K562 (cell line): ENCODE data around the gene COX20. TPM values are rescaled to one million over a fixed set of nuclear protein-coding genes. Genes with fewer than 3 reads are reported as not detected.

ENCODE experiments used
- ATAC-seq: fragments of 200-7000 bp; cut with Tn5 transposase; 3 replicates; pipeline ENCODE4 v1.9.1; 2020; ENCODE audit warnings: moderate library complexity
- BruUV-seq: library from RNA; stranded (reverse); fragments of 400-500 nt; replicated peaks from 2 replicates; lab custom pipeline; 2021; lab: Mats Ljungman, UMichigan
- CTCF ChIA-PET: fragments of 300-600 bp; formaldehyde crosslinking; extraction: SDS; loops from one replicate; lab custom pipeline; 2021; ENCODE audit warnings: low intra/inter-chr PET ratio; lab: Yijun Ruan, JAX
- POLR2A ChIA-PET: fragments of 300-600, 350-650 bp; sonication (Branson Sonifier 250); formaldehyde crosslinking; extraction: SDS; loops from one replicate; lab custom pipeline; 2021; ENCODE audit warnings: antibody characterized with exemption, inconsistent platforms; lab: Yijun Ruan, JAX
- DNase-seq, 4 experiments: peaks; one replicate each; pipeline versions ENCODE4 v3.0.0 to v3.0.0-alpha.2; 2011 to 2018; ENCODE audit warnings: low spot score in 3 of 4, mixed read lengths in 3 of 4; ENCODE audit errors: extremely low read depth in 1 of 4
- FAIRE-seq: peaks from 2 replicates; lab custom pipeline; 2011; peaks lifted over from hg19 to GRCh38; lab: Jason Lieb, UNC
- H2AFZ ChIP-seq: 2 replicates; pipeline ENCODE4 v1.6.0; 2011; ENCODE audit warnings: low read depth, low read length, control low read depth, inconsistent platforms
- H3K27ac ChIP-seq: fragments of 200-600 bp; 3 replicates; pipeline ENCODE4 v1.8.0; 2011; ENCODE audit warnings: low read depth, mild to moderate bottlenecking, control low read depth, inconsistent platforms, low read length, moderate library complexity, mixed read lengths; ENCODE audit errors: extremely low read depth
- H3K27me3 ChIP-seq, 2 experiments: fragments of 300-600 bp in 1 of 2; 2 replicates in 1 of 2; 3 replicates in 1 of 2; pipeline versions ENCODE4 v1.6.0 to v1.8.0; 2011; ENCODE audit warnings: inconsistent platforms in 2 of 2, low read length in 2 of 2, mild to moderate bottlenecking in 1 of 2, mixed read lengths in 1 of 2, moderate library complexity in 1 of 2; ENCODE audit not compliant: control insufficient read depth in 2 of 2, insufficient read depth in 2 of 2
- H3K36me3 ChIP-seq: fragments of 300-600 bp; 3 replicates; pipeline ENCODE4 v1.8.0; 2011; ENCODE audit warnings: mild to moderate bottlenecking, low read length, inconsistent platforms; ENCODE audit not compliant: control insufficient read depth, insufficient read depth
- H3K4me1 ChIP-seq, 2 experiments: fragments of 200-600 bp in 1 of 2; replicated peaks in 1 of 2; 2 replicates in 1 of 2; 3 replicates in 1 of 2; pipeline versions ENCODE4 v1.5.1 to v1.8.0; 2011; ENCODE audit warnings: inconsistent platforms in 2 of 2, low read length in 2 of 2, mild to moderate bottlenecking in 1 of 2, mixed read lengths in 1 of 2, moderate library complexity in 1 of 2; ENCODE audit not compliant: control insufficient read depth in 2 of 2, insufficient read depth in 2 of 2
- H3K4me2 ChIP-seq: 2 replicates; pipeline ENCODE4 v1.6.1; 2011; ENCODE audit warnings: low read length, control low read depth, inconsistent platforms, mixed read lengths; ENCODE audit not compliant: insufficient read depth
- H3K4me3 ChIP-seq: fragments of 200-600 bp; sonication (generic), shearing (Covaris generic); 2 replicates; pipeline ENCODE4 v1.5.1; 2016; ENCODE audit warnings: control low read depth, inconsistent platforms
- H3K79me2 ChIP-seq: fragments of 200-600 bp; 3 replicates; pipeline ENCODE4 v1.8.0; 2011; ENCODE audit warnings: low read length, inconsistent platforms; ENCODE audit not compliant: control insufficient read depth, insufficient read depth
- H3K9ac ChIP-seq, 2 experiments: 2 replicates each; pipeline versions ENCODE4 v1.6.0 to v1.6.1; 2011; ENCODE audit warnings: low read depth in 2 of 2, low read length in 2 of 2, control low read depth in 1 of 2, inconsistent platforms in 1 of 2, mild to moderate bottlenecking in 1 of 2, mixed read lengths in 1 of 2; ENCODE audit not compliant: insufficient read depth in 1 of 2
- H3K9me1 ChIP-seq: one replicate; pipeline ENCODE4 v1.6.0; 2011; ENCODE audit warnings: inconsistent platforms, mild to moderate bottlenecking, low read length, moderate library complexity; ENCODE audit not compliant: control insufficient read depth, insufficient read depth
- H3K9me3 ChIP-seq: replicated peaks from 2 replicates; pipeline ENCODE4 v1.5.1; 2011; ENCODE audit warnings: low read depth, low read length, inconsistent platforms; ENCODE audit not compliant: control insufficient read depth, insufficient read depth
- H4K20me1 ChIP-seq: replicated peaks from 2 replicates; pipeline ENCODE4 v1.6.1; 2011; ENCODE audit warnings: low read length, inconsistent platforms, mixed read lengths; ENCODE audit not compliant: control insufficient read depth, insufficient read depth
- KHSRP ChIP-seq: fragments of 450-650 bp; IDR thresholded peaks from 2 replicates; pipeline ENCODE4 v1.6.1; 2017
- ZEB2 ChIP-seq: fragments of 450-650 bp; IDR thresholded peaks from 2 replicates; pipeline ENCODE4 v1.6.1; 2016
- ZNF140 ChIP-seq: fragments of 250-450 bp; sonication (Bioruptor Pico); IDR thresholded peaks from 2 replicates; pipeline ENCODE4 v1.8.0; 2021; ENCODE audit warnings: moderate library complexity, mild to moderate bottlenecking, inconsistent platforms
- WGBS: fragments of 100-300 bp; shearing (Covaris generic); methylation state at CpG from one replicate; pipeline ENCODE4 v1.1.6; 2016; ENCODE audit warnings: low coverage, mixed read lengths; ENCODE audit not compliant: insufficient coverage; ENCODE audit errors: missing lambda C conversion rate; 5-methylcytosine and 5-hydroxymethylcytosine counted together
- in situ Hi-C: fragments of 300-500 bp; cut with MboI; formaldehyde crosslinking; loops from 4 replicates; pipeline ENCODE4 v1.15.0; 2018; ENCODE audit warnings: inconsistent platforms, mixed read lengths
- intact Hi-C: fragments of 100-400 bp; cut with micrococcal nuclease; formaldehyde crosslinking; loops from 2 replicates; pipeline ENCODE4 v1.14.2; 2022
- polyA plus RNA-seq, 8 experiments: library from polyadenylated mRNA; depleted of rRNA in 4 of 8; stranded (reverse) in 5 of 8; unstranded in 3 of 8; fragments of >200 nt; fragmentation: Nextera tagmentation in 2 of 8; fragmentation: Illumina TruSeq in 1 of 8; extraction: Ambion mirVana in 2 of 8; extraction: Trizol in 1 of 8; gene quantifications; 2 replicates each; pipeline versions ENCODE4 v1.2.1 to v1.2.3, GENCODE V29; 2011 to 2014; ENCODE audit warnings: inconsistent platforms in 1 of 8, missing spikeins in 1 of 8
- total RNA-seq, 7 experiments: library from RNA; depleted of rRNA in 6 of 7; stranded (reverse); fragments of >200 nt in 6 of 7; fragmentation: Illumina TruSeq in 2 of 7; extraction: Trizol in 2 of 7; gene quantifications; 2 replicates each; pipeline versions ENCODE4 v1.2.1 to v1.2.3, GENCODE V29; 2011 to 2021; ENCODE audit warnings: low replicate concordance in 1 of 7
- TF ChIP-seq, protein P1 (sequence below): fragments of 250-450 bp; sonication (Bioruptor Pico); IDR thresholded peaks from 2 replicates; pipeline ENCODE4 v1.8.0; 2021; ENCODE audit warnings: moderate library complexity, mild to moderate bottlenecking, inconsistent platforms
- TF ChIP-seq, protein P2 (sequence below): fragments of 250-450 bp; sonication (Bioruptor Pico); IDR thresholded peaks from 2 replicates; pipeline ENCODE4 v1.5.0; 2021; ENCODE audit warnings: mild to moderate bottlenecking, borderline replicate concordance

Gene COX20
- total and polyA plus RNA-seq, 9 of the 15 experiments (the other 6 are each of a cell fraction or from before 2014, with no cell fraction given): 41.5 to 192 (median 84.3) TPM

DNA sequence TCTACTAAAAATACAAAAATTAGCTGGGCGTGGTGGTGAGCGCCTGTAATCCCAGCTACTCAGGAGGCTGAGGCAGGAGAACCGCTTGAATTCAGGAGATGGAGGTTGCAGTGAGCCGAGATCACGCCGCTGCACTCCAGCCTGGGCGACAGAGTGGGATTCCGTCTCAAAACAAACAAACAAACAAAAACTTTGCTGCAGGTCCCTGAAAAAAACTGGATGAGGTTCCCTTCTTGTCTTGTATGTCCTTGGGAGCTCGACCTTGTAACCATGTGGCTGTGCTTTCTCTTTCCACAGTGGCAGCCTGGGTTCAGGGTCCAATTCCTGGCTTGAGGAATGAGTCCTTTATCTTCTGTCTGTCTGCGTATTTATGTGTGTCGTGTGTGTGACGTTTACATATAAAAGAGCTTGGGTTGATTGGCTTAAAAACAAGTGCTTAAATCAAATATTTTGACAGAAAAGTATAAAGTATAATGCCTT, 18.0 kb upstream of the COX20 start:
- POLR2A ChIA-PET: no interaction called here
- WGBS: 39% methylated on average over 10 of the region's 12 CpGs
- Histone ChIP-seq H3K27ac (no peak overlapping the region), H2AFZ (no peak overlapping the region), H3K9ac (no peak overlapping the region), H3K9me3 (no peaks in the 10 kb centered on the region), H3K4me2 (no peak overlapping the region), H3K27me3 (peaks cover 36 to 38% of the 10 kb centered on the region in 2 experiments), H3K4me3 (no peak overlapping the region), H3K9me1 (no peaks in the 10 kb centered on the region), H4K20me1 (no peaks in the 10 kb centered on the region), H3K36me3 (no peaks in the 10 kb centered on the region), H3K79me2 (no peaks in the 10 kb centered on the region), H3K4me1 (no peaks in the 10 kb centered on the region; a peak in 1 of 5 replicates)
- TF ChIP-seq ZNF140 (no peak), KHSRP (no peak)
- TF ChIP-seq, protein P1, sequence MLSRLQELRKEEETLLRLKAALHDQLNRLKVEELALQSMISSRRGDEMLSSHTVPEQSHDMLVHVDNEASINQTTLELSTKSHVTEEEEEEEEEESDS: no peak
- in situ Hi-C loops (no loop called here), intact Hi-C loops (no loop called here)
- ATAC-seq (no peak), FAIRE-seq (no peak), DNase-seq (no peak)
- no TSS peak for BruUV-seq
- CTCF ChIA-PET: no interaction called here

DNA sequence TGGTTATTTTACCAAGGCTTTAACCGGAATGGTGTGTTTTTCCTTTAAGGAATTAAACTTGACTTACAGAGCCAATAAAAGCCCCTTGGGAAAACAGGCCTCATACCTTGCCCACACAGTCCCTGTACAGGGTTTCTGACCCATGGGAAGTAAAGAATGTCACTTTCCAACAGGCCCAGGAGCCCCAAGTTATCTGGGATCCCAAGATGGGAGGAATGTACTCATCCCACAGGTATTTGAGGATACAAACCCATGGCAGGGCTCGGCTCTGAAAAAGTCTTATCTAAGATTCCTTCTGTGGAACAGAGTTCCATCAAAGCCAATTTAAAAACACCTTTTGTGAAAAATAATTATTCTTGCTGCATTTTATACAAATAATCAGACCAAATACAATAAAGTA, 15.3 kb upstream of the COX20 start:
- H3K27me3 ChIP-seq: peaks cover 26% of the 10 kb centered on the region in 2 experiments
- H3K9me3 ChIP-seq: no peaks in the 10 kb centered on the region
- no peak overlapping the region for H2AFZ ChIP-seq
- no peaks in the 10 kb centered on the region for H3K9me1 ChIP-seq
- ATAC-seq (no peak), DNase-seq (no peak), FAIRE-seq (no peak)
- POLR2A ChIA-PET: interaction anchor here (0.6 kb wide), 1 partner anchor 9 kb away, joined by 3 read pairs; no protein-coding TSS in a partner anchor
- BruUV-seq: no TSS peak
- CTCF ChIA-PET: no interaction called here
- H3K36me3 ChIP-seq: no peaks in the 10 kb centered on the region
- H3K9ac ChIP-seq: no peak overlapping the region
- no peak overlapping the region for H3K27ac ChIP-seq
- WGBS: 6% methylated on average over 2 of the region's 2 CpGs
- H3K4me1 ChIP-seq: no peaks in the 10 kb centered on the region; a peak in 1 of 5 replicates
- H4K20me1 ChIP-seq: no peaks in the 10 kb centered on the region
- H3K4me3 ChIP-seq: no peak overlapping the region
- no peak overlapping the region for H3K4me2 ChIP-seq
- no peaks in the 10 kb centered on the region for H3K79me2 ChIP-seq
- intact Hi-C loops: no loop called here
- in situ Hi-C loops: no loop called here
- TF ChIP-seq, protein P2, sequence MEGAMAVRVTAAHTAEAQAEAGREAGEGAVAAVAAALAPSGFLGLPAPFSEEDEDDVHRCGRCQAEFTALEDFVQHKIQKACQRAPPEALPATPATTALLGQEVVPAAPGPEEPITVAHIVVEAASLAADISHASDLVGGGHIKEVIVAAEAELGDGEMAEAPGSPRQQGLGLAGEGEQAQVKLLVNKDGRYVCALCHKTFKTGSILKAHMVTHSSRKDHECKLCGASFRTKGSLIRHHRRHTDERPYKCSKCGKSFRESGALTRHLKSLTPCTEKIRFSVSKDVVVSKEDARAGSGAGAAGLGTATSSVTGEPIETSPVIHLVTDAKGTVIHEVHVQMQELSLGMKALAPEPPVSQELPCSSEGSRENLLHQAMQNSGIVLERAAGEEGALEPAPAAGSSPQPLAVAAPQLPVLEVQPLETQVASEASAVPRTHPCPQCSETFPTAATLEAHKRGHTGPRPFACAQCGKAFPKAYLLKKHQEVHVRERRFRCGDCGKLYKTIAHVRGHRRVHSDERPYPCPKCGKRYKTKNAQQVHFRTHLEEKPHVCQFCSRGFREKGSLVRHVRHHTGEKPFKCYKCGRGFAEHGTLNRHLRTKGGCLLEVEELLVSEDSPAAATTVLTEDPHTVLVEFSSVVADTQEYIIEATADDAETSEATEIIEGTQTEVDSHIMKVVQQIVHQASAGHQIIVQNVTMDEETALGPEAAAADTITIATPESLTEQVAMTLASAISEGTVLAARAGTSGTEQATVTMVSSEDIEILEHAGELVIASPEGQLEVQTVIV (CRISPR knock-in tag): no peak
- no peak for TF ChIP-seq ZEB2
